ENCODE data around the gene CSRP2. TPM values are rescaled to one million over a fixed set of nuclear protein-coding genes. Genes with fewer than 3 reads are reported as not detected.

CSRP2 gene
- total and polyA plus RNA-seq, 2 of the 8 experiments (the other 6 are each of a cell fraction or from before 2014, with no cell fraction given): 149 to 227 TPM

GRCh38 chr12:76859611-76860010 lies 19.2 kb downstream of the CSRP2 start (continued):
- TF ChIP-seq BACH1 (IDR thresholded peaks at IDR 0.05; ENCODE audit: low read length) (no peak), RXRA (IDR thresholded peaks at IDR 0.05; ENCODE audit: insufficient read depth, low read depth, low read length) (no peak), EGR1 (IDR thresholded peaks at IDR 0.05; ENCODE audit: borderline replicate concordance, low read depth, low read length) (no peak), SP4 (IDR thresholded peaks at IDR 0.05; ENCODE audit: low read length) (no peak), TEAD4 (IDR thresholded peaks at IDR 0.05; ENCODE audit: low read depth, low read length) (no peak)

Data from H1 (cell line).